ENCODE results near the gene EXOC7.

- no peak for TF ChIP-seq CTCF (conservative IDR thresholded peaks at IDR 0.05; ENCODE audit: low read depth, low read length)
- TF ChIP-seq POLR2A (IDR thresholded peaks at IDR 0.05; ENCODE audit: low read depth, low read length) = no peak
- TF ChIP-seq ELK1 (IDR thresholded peaks at IDR 0.05; ENCODE audit: borderline replicate concordance, low read depth, low read length) = no peak
- TF ChIP-seq NFE2L2 (IDR thresholded peaks at IDR 0.05; ENCODE audit: low read depth, low read length) = no peak
- TF ChIP-seq BHLHE40 (IDR thresholded peaks at IDR 0.05; ENCODE audit: low read depth, low read length) = no peak
- no peak for TF ChIP-seq SMC3 (IDR thresholded peaks at IDR 0.05; ENCODE audit: low read depth, low read length)
Observed at GRCh38 chr17:76104140-76104895, 731 bp upstream of the EXOC7 start.

Data from IMR-90 (cell line).